Measurements from ENCODE around the gene ULBP3. TPM values are rescaled to one million over a fixed set of nuclear protein-coding genes. Genes with fewer than 3 reads are reported as not detected.
"Not testable (repeated sequence)": the region's sequence is repeated elsewhere in the genome, so short reads cannot be mapped to it uniquely, and the experiment has no call there.

Gene ULBP3
- total RNA-seq, 4 donors from 2014 or later: 2.4 to 31.7 (median 16.5) TPM

GRCh38 chr6:150018846-150019580 is 49.9 kb downstream of the ULBP3 start:
- DNase-seq: no peak
- no peaks in the 10 kb centered on the region for H3K36me3 ChIP-seq
- intact Hi-C loops (cut with DNase I): loop anchor here (10.0 kb wide), 1 partner anchor 194 kb away; no protein-coding TSS in a partner anchor
- whole genome bisulfite sequencing, 2 donors: 74 to 76% methylated on average over 5 of the region's 6 CpGs
- H3K9me3 ChIP-seq: no peaks in the 10 kb centered on the region
- peaks cover 0 to 6% of the 10 kb centered on the region in 2 donors for H3K4me1 ChIP-seq
- no peak for TF ChIP-seq POLR2A (IDR thresholded peaks at IDR 0.05)
- TF ChIP-seq, protein P1, sequence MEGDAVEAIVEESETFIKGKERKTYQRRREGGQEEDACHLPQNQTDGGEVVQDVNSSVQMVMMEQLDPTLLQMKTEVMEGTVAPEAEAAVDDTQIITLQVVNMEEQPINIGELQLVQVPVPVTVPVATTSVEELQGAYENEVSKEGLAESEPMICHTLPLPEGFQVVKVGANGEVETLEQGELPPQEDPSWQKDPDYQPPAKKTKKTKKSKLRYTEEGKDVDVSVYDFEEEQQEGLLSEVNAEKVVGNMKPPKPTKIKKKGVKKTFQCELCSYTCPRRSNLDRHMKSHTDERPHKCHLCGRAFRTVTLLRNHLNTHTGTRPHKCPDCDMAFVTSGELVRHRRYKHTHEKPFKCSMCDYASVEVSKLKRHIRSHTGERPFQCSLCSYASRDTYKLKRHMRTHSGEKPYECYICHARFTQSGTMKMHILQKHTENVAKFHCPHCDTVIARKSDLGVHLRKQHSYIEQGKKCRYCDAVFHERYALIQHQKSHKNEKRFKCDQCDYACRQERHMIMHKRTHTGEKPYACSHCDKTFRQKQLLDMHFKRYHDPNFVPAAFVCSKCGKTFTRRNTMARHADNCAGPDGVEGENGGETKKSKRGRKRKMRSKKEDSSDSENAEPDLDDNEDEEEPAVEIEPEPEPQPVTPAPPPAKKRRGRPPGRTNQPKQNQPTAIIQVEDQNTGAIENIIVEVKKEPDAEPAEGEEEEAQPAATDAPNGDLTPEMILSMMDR (IDR thresholded peaks at IDR 0.05): no peak
- H3K4me3 ChIP-seq (replicated peaks in 1 of 3): no peak overlapping the region
- H3K27me3 ChIP-seq: peaks cover 6% of the 10 kb centered on the region
- no peak overlapping the region for H3K27ac ChIP-seq

GRCh38 chr6:150017186-150017521 is 51.8 kb downstream of the ULBP3 start:
- not testable (repeated sequence) for H3K27me3 ChIP-seq; DNase-seq; H3K36me3 ChIP-seq; H3K4me1 ChIP-seq; H3K4me3 ChIP-seq (replicated peaks in 1 of 3); H3K27ac ChIP-seq; H3K9me3 ChIP-seq
- intact Hi-C loops (cut with DNase I): loop anchor here (2.0 to 10.0 kb wide), 2 partner anchors 82 to 192 kb away; no protein-coding TSS in a partner anchor
- 8 to 11% methylated on average over 5 of the region's 5 CpGs for WGBS, 2 donors

DNA sequence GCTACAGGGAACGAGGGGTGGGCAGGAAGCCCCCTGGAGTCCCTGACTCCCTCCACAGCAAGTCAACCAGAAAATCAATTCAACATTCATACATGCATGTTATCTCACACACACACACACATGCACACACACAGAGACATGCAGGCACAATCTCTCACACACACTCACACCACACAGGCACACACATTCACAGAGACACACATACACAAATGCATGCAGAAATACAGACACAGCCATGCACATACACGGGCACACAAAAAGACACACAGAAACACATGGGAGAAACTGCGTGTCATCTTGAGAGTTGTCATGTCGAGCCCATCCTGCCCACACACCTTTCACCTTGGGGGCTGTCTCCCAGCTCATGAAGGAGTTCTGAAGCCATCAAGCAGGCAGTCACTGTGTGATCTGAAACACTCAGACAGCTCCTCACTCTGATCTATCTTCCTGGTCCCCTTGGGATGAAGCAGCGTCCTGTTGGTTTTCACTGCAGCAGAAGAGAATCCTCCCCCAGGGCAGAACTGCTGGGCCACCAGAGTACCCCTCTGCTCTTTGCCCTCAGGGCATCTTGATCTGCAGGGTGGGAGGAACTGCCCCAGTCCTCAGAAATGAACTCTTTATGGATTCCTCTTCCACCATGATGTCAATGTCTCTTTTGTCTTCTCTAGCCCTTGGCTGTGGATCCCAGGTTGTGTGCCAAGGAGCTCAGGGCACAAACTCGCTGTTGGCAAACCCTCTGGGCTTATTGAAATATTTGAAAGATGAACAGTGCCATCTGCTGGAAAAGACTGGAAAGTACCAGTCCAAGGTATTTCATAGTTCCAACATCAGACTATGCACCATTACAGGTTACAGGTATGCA is 52.4 kb downstream of the ULBP3 start:
- H3K27me3 ChIP-seq: peaks cover 6% of the 10 kb centered on the region
- no peak overlapping the region for H3K27ac ChIP-seq
- intact Hi-C loops (cut with DNase I): loop anchor here (2.0 to 10.0 kb wide), 2 partner anchors 82 to 192 kb away; no protein-coding TSS in a partner anchor
- WGBS, 2 donors: 36 to 42% methylated on average over 6 of the region's 6 CpGs
- H3K36me3 ChIP-seq: no peaks in the 10 kb centered on the region
- peaks cover 0 to 6% of the 10 kb centered on the region in 2 donors for H3K4me1 ChIP-seq
- no peak for TF ChIP-seq POLR2A (IDR thresholded peaks at IDR 0.05)
- TF ChIP-seq, protein P1 (IDR thresholded peaks at IDR 0.05): peak in 5 of 6 experiments; percentile 40 to 84 (median 71)
- peak; percentile 73 to 75 for DNase-seq
- no peaks in the 10 kb centered on the region for H3K9me3 ChIP-seq
- H3K4me3 ChIP-seq (replicated peaks in 1 of 3): no peak overlapping the region

DNA sequence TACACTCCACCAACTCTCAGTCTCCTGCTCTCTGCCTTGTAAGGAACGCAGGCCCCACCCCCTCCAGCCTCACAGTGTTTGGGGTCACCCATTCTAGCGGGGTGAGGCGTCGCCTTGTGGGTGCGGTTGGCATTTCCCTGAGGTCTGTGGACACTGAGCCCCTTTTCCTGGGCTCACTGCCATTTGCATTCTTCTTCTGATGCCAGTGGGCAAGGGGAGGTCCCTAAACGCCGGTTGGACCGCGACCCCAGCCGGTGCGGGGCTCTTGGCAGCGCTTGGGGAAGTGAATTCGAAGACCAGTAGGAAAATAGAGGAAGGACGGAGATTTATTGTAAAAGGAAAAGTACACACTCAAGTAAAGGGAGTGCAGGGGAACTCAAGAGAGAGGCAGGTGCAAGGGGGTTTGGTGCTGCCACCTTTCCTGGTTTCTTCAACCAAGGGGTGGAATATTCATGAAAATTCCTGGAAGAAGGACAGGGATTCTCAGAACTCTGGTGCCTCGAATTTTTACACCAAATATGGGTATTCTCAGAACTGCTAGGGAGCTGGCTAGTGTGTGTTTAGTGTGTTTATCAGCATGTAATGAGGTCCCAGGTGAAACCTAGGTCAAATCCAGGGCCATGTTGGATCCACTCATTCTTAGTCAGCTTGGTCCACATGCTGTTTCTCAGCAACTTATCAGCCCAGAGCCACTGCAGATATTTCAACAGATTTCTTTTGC is 53.5 kb downstream of the ULBP3 start:
- H3K4me1 ChIP-seq; H3K27me3 ChIP-seq; H3K9me3 ChIP-seq; H3K36me3 ChIP-seq; H3K4me3 ChIP-seq (replicated peaks in 1 of 3); H3K27ac ChIP-seq; DNase-seq: not testable (repeated sequence)
- intact Hi-C loops (cut with DNase I): loop anchor here (2.0 to 10.0 kb wide), 2 partner anchors 81 to 191 kb away; no protein-coding TSS in a partner anchor
- WGBS, 2 donors: 12 to 19% methylated on average over 12 to 15 of the region's 15 CpGs

GRCh38 chr6:150014623-150015280 is 54.2 kb downstream of the ULBP3 start:
- not testable (repeated sequence) for H3K9me3 ChIP-seq; H3K4me1 ChIP-seq; DNase-seq; H3K4me3 ChIP-seq (replicated peaks in 1 of 3); H3K27me3 ChIP-seq; H3K27ac ChIP-seq; H3K36me3 ChIP-seq
- intact Hi-C loops (cut with DNase I): loop anchor here (10.0 kb wide), 1 partner anchor 190 kb away; no protein-coding TSS in a partner anchor
- WGBS, 2 donors: no CpG with 5 or more reads among the region's 50 CpGs

DNA sequence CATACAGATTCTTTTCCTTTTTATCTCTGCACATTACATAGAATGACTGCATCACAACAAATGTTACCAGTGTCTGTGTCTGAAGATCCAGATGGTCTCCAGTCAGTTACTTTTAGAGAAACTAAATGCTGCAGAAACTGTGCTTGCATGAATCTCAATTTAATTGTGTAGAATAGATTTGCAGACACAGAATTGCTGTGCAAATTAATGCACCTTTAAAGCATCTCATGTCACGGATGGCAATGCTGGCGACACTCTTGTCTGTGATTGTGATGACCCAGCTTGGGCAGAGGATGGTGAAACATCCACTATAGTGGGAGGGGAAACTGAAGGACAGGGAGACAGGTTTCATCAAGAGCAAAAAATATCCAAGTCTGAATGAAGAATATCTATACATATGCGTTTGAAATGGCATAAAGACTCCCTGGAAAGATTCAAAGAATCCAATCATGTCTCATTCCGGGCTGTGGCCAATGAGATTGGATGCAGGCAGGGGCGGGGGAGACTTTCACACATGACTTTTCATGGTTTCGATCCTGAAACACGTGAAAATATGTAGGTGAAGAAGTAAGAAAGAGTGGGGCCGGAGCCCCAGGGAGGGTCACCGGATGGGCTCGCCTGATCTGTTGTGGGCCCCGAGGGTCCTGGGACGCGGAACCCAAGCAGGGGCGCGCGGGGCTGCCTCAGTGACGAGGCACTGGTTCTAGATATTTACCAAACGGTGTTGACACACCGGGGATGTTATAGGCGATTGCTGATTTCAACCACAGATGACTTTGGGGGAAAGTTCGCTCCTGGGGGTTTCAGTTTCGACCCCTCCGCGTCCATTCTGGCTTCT is 54.9 kb downstream of the ULBP3 start:
- H3K36me3 ChIP-seq; H3K9me3 ChIP-seq; H3K4me3 ChIP-seq (replicated peaks in 1 of 3); H3K27me3 ChIP-seq; DNase-seq; H3K4me1 ChIP-seq; H3K27ac ChIP-seq: not testable (repeated sequence)
- intact Hi-C loops (cut with DNase I): loop anchor here (10.0 kb wide), 1 partner anchor 189 kb away; no protein-coding TSS in a partner anchor
- 36 to 38% methylated on average over 7 to 9 of the region's 24 CpGs for WGBS, 2 donors

DNA sequence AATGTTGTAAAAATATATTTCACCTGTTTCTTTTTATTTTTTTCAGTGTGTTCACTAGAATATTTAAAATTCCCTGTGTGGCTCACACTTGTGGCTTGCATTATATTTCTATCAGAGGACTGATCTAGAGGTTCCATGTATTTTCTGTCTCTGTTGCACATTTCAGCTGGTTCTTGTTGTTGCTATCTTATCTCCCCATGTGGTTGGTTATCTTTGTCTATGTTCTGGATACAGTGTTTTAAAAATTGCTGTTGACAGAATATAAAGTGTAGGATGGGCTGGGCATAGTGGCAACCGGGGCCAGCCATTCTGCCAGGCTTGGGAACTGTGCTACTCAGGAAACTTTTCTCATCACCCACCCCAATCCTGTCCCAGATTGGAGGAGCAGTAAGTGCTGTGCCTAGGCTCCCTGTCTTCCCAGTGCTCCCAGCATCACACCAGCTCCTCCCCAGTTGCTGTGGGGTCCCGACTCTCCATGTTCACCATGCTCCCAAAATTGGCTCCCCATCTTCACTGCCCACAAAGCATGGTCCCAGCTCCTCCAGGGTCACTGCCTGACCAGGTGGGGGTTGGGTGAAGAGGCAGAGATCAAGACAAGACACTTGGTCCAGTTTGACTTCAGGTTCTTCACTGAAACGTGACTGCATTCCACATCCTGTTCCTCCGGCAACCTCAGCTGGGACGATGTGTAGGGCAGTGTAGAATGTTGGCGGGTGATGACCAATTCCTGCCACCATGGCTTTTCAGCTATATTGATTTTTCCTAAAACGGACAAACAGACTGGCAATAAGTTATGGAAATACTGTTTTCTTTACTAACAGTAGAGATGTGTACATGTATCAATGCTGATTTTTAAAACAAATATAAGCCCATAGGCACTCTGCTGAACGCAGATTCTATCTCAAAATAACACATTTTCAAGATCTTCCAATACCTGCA is 55.8 kb downstream of the ULBP3 start:
- intact Hi-C loops (cut with DNase I): loop anchor here (10.0 kb wide), 1 partner anchor 188 kb away; no protein-coding TSS in a partner anchor
- H3K36me3 ChIP-seq; H3K9me3 ChIP-seq; H3K27ac ChIP-seq; H3K4me3 ChIP-seq (replicated peaks in 1 of 3); DNase-seq; H3K4me1 ChIP-seq; H3K27me3 ChIP-seq: not testable (repeated sequence)
- 61 to 63% methylated on average over 8 of the region's 8 CpGs for WGBS, 2 donors
